Ishikawa (cell line): ENCODE results near the gene ANKRD33.

Experiments
- CEBPB ChIP-seq: IDR thresholded peaks from 2 replicates; pipeline ENCODE4 v1.6.1; 2012
- FOXM1 ChIP-seq: IDR thresholded peaks from 2 replicates; pipeline ENCODE4 v1.6.1; 2012; ENCODE audit warnings: low read depth, borderline replicate concordance
- MAX ChIP-seq: IDR thresholded peaks from 2 replicates; pipeline ENCODE4 v1.6.1; 2012
- RAD21 ChIP-seq: IDR thresholded peaks from 2 replicates; pipeline ENCODE4 v1.6.1; 2012; ENCODE audit warnings: low read depth
- REST ChIP-seq: IDR thresholded peaks from 2 replicates; pipeline ENCODE4 v1.6.1; 2012; ENCODE audit warnings: low read depth, mild to moderate bottlenecking
- TAF1 ChIP-seq: IDR thresholded peaks from 2 replicates; pipeline ENCODE4 v1.6.1; 2012; ENCODE audit warnings: low read depth, mild to moderate bottlenecking
- TCF12 ChIP-seq: IDR thresholded peaks from 2 replicates; pipeline ENCODE4 v1.6.1; 2012; ENCODE audit warnings: low read depth
- USF1 ChIP-seq: IDR thresholded peaks from 2 replicates; pipeline ENCODE4 v1.6.1; 2012
- YY1 ChIP-seq: IDR thresholded peaks from 2 replicates; pipeline ENCODE4 v1.6.1; 2012; ENCODE audit warnings: low read depth

GRCh38 chr12:51905471-51906429, 17.8 kb downstream of the ANKRD33 start:
- TF ChIP-seq FOXM1: no peak
- TF ChIP-seq RAD21: no peak
- TF ChIP-seq TCF12: no peak
- no peak for TF ChIP-seq REST
- no peak for TF ChIP-seq MAX
- TF ChIP-seq TAF1: no peak
- no peak for TF ChIP-seq CEBPB
- TF ChIP-seq USF1: no peak
- no peak for TF ChIP-seq YY1
